ENCODE measurements around the gene NME9. TPM values are rescaled to one million over a fixed set of nuclear protein-coding genes. Genes with fewer than 3 reads are reported as not detected.

The NME9 gene
- total and polyA plus RNA-seq, 2 donors (not counting 3 experiments of a cell fraction or from before 2014, with no cell fraction given) = 0.08 TPM; not detected in 1

GRCh38 chr3:138254216-138254615, 75.4 kb downstream of the NME9 start:
- no TSS peak for BruUV-seq (replicated peaks)
- Histone ChIP-seq H2AFZ (ENCODE audit: low read depth, low read length) (no peak overlapping the region), H3K4me1 (ENCODE audit: control insufficient read depth, extremely low read depth, insufficient read depth, low read length) (no peaks in the 10 kb centered on the region), H3K27me3 (ENCODE audit: control insufficient read depth in 2 of 2, insufficient read depth in 2 of 2, low read length in 2 of 2) (no peaks in the 10 kb centered on the region), H3K9me3 (replicated peaks; ENCODE audit: control insufficient read depth, insufficient read depth, low read length) (no peaks in the 10 kb centered on the region), H3K79me2 (ENCODE audit: control insufficient read depth, insufficient read depth, low read length) (no peaks in the 10 kb centered on the region), H3K4me3 (replicated peaks in 1 of 3; ENCODE audit: insufficient read depth in 1 of 3, low read depth in 1 of 3, low read length in 3 of 3) (no peak overlapping the region), H3K4me2 (ENCODE audit: insufficient read depth, low read length) (no peak overlapping the region), H3K27ac (ENCODE audit: insufficient read depth, low read depth, low read length) (no peak overlapping the region), H3K9me1 (replicated peaks; ENCODE audit: control insufficient read depth, extremely low read depth, insufficient read depth, low read length) (no peaks in the 10 kb centered on the region), H3K9ac (replicated peaks; ENCODE audit: extremely low read depth, insufficient read depth, low read length) (no peak overlapping the region), H3K36me3 (ENCODE audit: control insufficient read depth in 2 of 2, extremely low read depth in 1 of 2, insufficient read depth in 2 of 2, low read length in 2 of 2) (no peaks in the 10 kb centered on the region), H4K20me1 (replicated peaks; ENCODE audit: control insufficient read depth, extremely low read depth, insufficient read depth, low read length) (no peaks in the 10 kb centered on the region)
- CTCF ChIA-PET = interaction anchor here (1.2 kb wide), 1 partner anchor 10 kb away, joined by 3 read pairs; no protein-coding TSS in a partner anchor
- POLR2A ChIA-PET = no interaction called here
- DNase-seq (ENCODE audit: low read depth, low spot score) (no peak), FAIRE-seq (no peak)
- TF ChIP-seq GATA2 (IDR thresholded peaks at IDR 0.05; ENCODE audit: insufficient read depth, insufficient read length, low read depth, low read length) = no peak
- TF ChIP-seq MYC (IDR thresholded peaks at IDR 0.05; ENCODE audit: low read depth, low read length) = no peak
- no peak for TF ChIP-seq POLR2AphosphoS5 (IDR thresholded peaks at IDR 0.05; ENCODE audit: insufficient read depth, low read depth, low read length)
- no peak for TF ChIP-seq POLR2A (IDR thresholded peaks at IDR 0.05; ENCODE audit: low read depth, low read length)
- intact Hi-C loops (cut with micrococcal nuclease) (no loop called here), dilution Hi-C loops (cut with MboI; ENCODE audit: extremely low pct_ligation_motif_present, low sequenced_read_pairs) (no loop called here)

- Histone ChIP-seq H3K9me3 (replicated peaks; ENCODE audit: control insufficient read depth, insufficient read depth, low read length) (no peaks in the 10 kb centered on the region), H3K9me1 (replicated peaks; ENCODE audit: control insufficient read depth, extremely low read depth, insufficient read depth, low read length) (no peaks in the 10 kb centered on the region), H3K9ac (replicated peaks; ENCODE audit: extremely low read depth, insufficient read depth, low read length) (no peak overlapping the region), H3K4me2 (ENCODE audit: insufficient read depth, low read length) (no peak overlapping the region), H2AFZ (ENCODE audit: low read depth, low read length) (no peak overlapping the region), H3K79me2 (ENCODE audit: control insufficient read depth, insufficient read depth, low read length) (no peaks in the 10 kb centered on the region), H3K36me3 (ENCODE audit: control insufficient read depth in 2 of 2, extremely low read depth in 1 of 2, insufficient read depth in 2 of 2, low read length in 2 of 2) (no peaks in the 10 kb centered on the region), H3K27ac (ENCODE audit: insufficient read depth, low read depth, low read length) (no peak overlapping the region), H3K4me3 (replicated peaks in 1 of 3; ENCODE audit: insufficient read depth in 1 of 3, low read depth in 1 of 3, low read length in 3 of 3) (no peak overlapping the region), H3K27me3 (ENCODE audit: control insufficient read depth in 2 of 2, insufficient read depth in 2 of 2, low read length in 2 of 2) (no peaks in the 10 kb centered on the region), H3K4me1 (ENCODE audit: control insufficient read depth, extremely low read depth, insufficient read depth, low read length) (no peaks in the 10 kb centered on the region), H4K20me1 (replicated peaks; ENCODE audit: control insufficient read depth, extremely low read depth, insufficient read depth, low read length) (no peaks in the 10 kb centered on the region)
- BruUV-seq (replicated peaks) = no TSS peak
- dilution Hi-C loops (cut with MboI; ENCODE audit: extremely low pct_ligation_motif_present, low sequenced_read_pairs) = no loop called here
- ChIA-PET CTCF (no interaction called here), POLR2A (no interaction called here)
- intact Hi-C loops (cut with micrococcal nuclease) = no loop called here
- DNase-seq (ENCODE audit: low read depth, low spot score) (no peak), FAIRE-seq (no peak)
- TF ChIP-seq EZH2 (IDR thresholded peaks at IDR 0.05; ENCODE audit: borderline replicate concordance, low read depth, low read length, severe bottlenecking) (no peak), FOS (IDR thresholded peaks at IDR 0.05; ENCODE audit: borderline replicate concordance, insufficient read depth, low read length) (no peak), GATA2 (IDR thresholded peaks at IDR 0.05; ENCODE audit: insufficient read depth, insufficient read length, low read depth, low read length) (no peak), POLR2AphosphoS5 (IDR thresholded peaks at IDR 0.05; ENCODE audit: insufficient read depth, low read depth, low read length) (no peak), MYC (IDR thresholded peaks at IDR 0.05; ENCODE audit: low read depth, low read length) (no peak), JUN (IDR thresholded peaks at IDR 0.05; ENCODE audit: borderline replicate concordance, insufficient read depth, insufficient read length, low read depth) (no peak)
Observed at GRCh38 chr3:138253609-138254008, 76.0 kb downstream of the NME9 start.

Other genes starting within 250 kb of the NME9 start
- 14.6 and 17.9 TPM in 2 replicates for gene DZIP1L, start 214.2 kb downstream of the NME9 start, total RNA-seq
- 3.0 and 4.1 TPM in 2 replicates for gene DZIP1L, start 214.2 kb downstream of the NME9 start, polyA plus RNA-seq
- not detected in 2 replicates for gene A4GNT, start 197.5 kb downstream of the NME9 start, total RNA-seq
- not detected in 2 replicates for gene A4GNT, start 197.5 kb downstream of the NME9 start, polyA plus RNA-seq
- 16.5 and 17.8 TPM in 2 replicates for gene DBR1, start 154.9 kb downstream of the NME9 start, total RNA-seq
- gene DBR1, start 154.9 kb downstream of the NME9 start, polyA plus RNA-seq = 8.3 and 10.3 TPM in 2 replicates
- 40.3 and 46.0 TPM in 2 replicates for gene ARMC8, start 142.6 kb downstream of the NME9 start, total RNA-seq
- 39.6 and 46.1 TPM in 2 replicates for gene ARMC8, start 142.6 kb downstream of the NME9 start, polyA plus RNA-seq
- gene MRAS, start 18.7 kb upstream of the NME9 start, total RNA-seq = 15.5 and 16.5 TPM in 2 replicates
- 9.4 and 14.6 TPM in 2 replicates for gene MRAS, start 18.7 kb upstream of the NME9 start, polyA plus RNA-seq
- gene ESYT3, start 104.8 kb upstream of the NME9 start, total RNA-seq = not detected in 2 replicates
- not detected in 2 replicates for gene ESYT3, start 104.8 kb upstream of the NME9 start, polyA plus RNA-seq

All from endothelial cell of umbilical vein (primary cell).